ENCODE measurements around the gene GBP1.
"Not testable (repeated sequence)": the region's sequence is repeated elsewhere in the genome, so short reads cannot be mapped to it uniquely, and the experiment has no call there.

GBP1 gene

DNA sequence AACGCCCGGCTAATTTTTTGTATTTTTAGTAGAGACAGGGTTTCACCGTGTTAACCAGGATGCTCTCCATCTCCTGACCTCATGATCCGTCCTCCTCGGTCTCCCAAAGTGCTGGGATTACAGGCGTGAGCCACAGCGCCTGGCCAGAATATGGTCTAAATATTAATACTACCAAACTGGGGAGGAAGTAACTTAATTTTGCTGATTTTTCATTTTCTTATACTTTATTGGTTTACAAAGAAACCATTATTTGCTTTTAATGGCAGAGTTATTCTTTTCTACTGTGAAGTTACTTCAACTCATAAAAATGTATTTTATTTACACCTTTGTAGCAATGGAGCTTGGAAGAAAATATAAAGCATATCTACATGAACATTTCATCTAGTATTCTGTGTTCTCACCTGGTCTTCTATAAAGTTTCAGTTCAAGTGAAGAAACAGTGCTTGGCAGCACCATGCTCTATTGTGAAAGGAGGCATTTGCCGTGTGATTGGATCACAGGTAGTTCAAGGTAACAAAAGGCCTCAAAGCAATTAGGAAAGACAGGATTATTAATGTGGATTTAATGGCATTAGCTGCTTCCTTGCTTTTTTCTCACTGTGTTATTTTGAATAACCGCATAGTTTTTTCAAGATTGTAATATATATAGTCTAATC lies 13.6 kb downstream of the GBP1 start:
- DNase-seq: peak in 1 of 3 experiments; percentile 38

DNA sequence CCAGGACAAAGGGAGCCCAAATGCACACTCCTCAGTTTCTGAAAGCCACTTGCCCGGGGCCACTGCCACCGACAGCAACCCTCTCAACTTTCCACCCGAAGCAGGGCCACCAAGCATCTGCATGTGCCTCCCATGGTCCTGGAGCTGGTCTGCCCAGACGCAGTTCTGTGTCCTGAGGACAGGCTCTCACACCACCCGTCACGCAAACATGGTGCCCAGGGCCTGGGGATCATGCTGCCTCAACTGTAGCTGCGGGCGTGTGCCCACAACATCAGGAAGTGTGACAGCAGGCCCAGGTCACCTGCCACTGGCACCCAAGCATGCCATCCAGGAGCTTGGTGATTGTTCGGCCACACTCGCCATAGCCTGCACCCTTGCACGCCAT lies 14.4 kb downstream of the GBP1 start:
- no peak for DNase-seq

DNA sequence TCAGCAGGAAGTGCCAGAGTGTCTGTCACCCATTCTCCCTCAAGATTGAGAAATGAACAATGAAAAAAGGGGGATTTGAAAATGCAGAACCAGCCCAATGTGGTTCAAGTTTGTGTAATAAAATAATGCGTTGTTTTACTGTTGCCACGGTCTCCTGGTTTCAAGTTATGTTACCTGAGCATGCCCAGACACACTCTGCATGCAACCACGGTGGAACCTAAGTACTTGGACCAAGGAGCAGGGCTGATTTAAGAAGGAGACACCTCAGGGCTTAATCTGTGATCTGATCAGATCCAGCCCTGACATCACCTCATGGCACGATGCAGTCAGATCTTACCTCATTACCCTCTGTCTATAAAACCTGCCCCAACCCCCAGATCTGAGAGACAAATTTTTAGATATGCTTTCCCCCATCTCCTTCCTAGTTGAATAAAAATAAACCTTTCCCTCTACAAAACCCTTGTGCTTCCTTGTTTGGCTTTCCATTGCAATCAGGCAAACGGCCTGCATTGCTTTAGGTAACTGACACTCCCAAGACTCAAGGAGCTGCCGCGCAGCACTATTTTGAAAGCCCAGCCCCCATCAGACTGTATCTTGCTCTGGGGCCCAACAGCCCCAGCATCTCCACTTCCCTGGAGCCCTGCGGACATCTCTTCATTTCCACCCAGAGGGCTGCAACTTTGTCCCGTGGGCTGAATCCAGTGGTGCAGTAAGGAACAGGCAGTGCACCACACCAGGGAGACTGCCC lies 14.9 kb downstream of the GBP1 start:
- not testable (repeated sequence) for DNase-seq

GRCh38 chr1:89049187-89049586 lies 15.8 kb downstream of the GBP1 start:
- not testable (repeated sequence) for DNase-seq

- DNase-seq: no peak
Measured at GRCh38 chr1:89047734-89048133, 17.3 kb downstream of the GBP1 start.

GRCh38 chr1:89046318-89047183 lies 18.5 kb downstream of the GBP1 start:
- not testable (repeated sequence) for DNase-seq

DNA sequence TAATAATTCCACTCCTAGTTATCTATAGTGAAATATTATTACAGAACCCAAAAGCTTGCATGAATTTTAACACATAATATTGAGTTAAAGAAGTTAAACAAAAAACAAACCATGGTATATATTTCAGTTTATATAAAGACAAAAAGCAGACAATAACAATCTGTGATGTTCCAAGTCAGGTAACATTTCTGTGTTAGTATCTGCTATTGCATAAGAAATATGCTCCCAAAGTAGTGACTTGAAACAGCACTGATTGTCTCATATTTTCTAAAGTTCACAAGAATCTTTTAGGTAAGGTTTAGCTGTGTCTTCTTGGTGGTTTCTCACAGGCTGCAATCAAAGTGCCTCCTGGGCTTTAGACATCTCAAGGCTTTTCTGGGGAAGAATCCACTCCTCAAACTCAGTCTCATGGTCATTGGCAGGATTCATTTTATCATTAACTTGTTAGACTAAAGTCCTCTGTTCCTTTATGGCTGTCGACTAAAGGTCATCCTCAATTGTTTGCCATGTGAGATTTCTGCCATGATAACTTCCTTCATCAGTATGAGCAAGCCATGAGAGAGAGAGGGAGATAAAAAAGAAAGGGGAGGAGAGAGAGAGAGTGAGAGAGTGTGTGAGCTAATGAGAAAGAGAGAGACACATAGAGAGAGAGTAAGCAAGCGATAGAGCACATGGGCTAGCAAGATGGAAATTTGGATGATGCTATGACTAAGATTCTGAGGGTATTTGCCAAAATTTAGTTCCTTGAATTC lies 19.9 kb downstream of the GBP1 start:
- no peak for DNase-seq

GRCh38 chr1:89043940-89044339 lies 21.1 kb downstream of the GBP1 start:
- no peak for DNase-seq

- DNase-seq: no peak
Measured at GRCh38 chr1:89042491-89042890, 22.5 kb downstream of the GBP1 start.

DNA sequence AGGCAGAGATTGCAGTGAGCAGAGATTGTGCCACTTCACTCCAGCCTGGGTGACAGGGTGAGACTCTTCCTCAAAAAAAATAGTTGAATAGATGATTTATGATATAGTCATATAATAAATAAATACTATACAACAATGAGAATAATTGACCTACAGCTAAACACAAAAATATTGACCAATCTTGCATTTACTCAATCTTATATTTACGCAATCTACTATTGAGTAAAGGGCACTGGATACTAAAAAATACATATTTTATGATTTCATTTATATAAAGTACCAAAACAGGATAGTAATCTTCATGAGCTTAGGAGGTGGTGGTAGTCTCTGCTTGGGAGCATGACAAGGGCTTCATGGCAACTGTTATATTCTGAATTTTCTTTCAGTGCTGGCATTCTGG lies 23.3 kb downstream of the GBP1 start:
- DNase-seq: no peak

DNA sequence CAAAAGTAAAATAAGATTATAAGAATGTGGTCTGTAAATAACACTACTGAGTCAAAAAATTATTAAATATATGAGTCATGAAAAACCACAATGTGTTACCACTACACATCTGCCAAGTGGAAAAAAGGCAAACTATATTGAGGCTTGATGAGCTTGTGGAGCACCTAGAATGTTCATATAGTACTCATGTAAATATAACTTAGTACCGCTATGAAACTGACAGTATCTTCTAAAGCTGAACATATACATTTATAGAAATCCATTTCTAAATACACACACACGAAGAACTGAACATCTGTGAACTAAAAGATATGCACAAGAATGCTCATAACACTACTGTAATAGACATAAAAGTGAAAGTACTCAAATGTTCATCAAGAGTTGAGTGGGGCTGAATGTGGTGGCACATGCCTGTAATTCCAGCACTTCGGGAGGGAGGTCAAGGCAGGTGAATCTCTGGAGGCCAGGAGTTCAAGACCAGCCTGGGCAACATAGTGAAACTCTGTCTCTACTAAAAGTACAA lies 23.8 kb downstream of the GBP1 start:
- DNase-seq: no peak

- no peak for DNase-seq
Measured at GRCh38 chr1:89040315-89040626, 24.7 kb downstream of the GBP1 start.

DNA sequence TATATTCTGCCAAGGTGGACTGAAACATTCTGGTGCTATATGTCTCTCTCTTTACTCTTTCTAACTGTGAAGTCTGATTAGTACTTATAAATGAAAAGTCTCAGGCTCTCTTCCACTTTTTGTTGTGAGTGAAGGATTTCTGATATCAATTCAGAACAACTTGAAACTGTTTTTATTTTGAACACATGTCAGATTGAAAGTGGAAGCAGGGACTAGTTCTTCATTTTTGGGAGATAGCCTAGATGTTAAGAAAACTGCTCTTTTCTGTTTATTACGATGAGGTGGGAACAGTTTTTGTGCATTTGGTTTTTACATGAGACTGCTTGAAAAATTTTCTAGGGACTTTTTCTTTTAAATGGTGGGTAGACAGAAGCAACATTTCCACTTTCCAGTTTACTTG lies 27.8 kb downstream of the GBP1 start:
- DNase-seq: no peak

DNA sequence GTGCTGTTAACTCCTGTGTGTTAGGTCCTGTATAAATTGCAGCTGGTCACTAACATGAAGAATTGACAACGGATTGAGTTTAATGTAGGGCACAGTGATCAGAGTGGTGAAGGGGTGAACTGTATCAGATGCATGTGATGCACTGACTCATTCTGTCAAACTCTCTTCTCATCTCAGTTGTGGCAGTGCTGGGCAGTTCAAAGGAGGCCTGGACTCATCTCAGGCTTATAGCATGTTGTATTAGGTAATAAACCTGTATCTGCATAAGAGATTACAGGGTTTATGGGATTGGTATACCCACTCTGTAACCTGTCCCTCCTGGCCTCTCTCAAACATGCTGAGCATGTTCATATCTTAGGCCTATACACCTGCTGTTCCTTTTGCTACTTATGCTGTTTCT lies 29.9 kb downstream of the GBP1 start:
- DNase-seq: no peak

GRCh38 chr1:89034004-89034403 lies 31.0 kb downstream of the GBP1 start:
- not testable (repeated sequence) for DNase-seq

GRCh38 chr1:89029051-89029450 lies 36.0 kb downstream of the GBP1 start:
- DNase-seq: not testable (repeated sequence)

- DNase-seq: no peak
Measured at GRCh38 chr1:89025928-89026327, 39.1 kb downstream of the GBP1 start.

GRCh38 chr1:89023026-89023425 lies 42.0 kb downstream of the GBP1 start:
- no peak for DNase-seq

DNA sequence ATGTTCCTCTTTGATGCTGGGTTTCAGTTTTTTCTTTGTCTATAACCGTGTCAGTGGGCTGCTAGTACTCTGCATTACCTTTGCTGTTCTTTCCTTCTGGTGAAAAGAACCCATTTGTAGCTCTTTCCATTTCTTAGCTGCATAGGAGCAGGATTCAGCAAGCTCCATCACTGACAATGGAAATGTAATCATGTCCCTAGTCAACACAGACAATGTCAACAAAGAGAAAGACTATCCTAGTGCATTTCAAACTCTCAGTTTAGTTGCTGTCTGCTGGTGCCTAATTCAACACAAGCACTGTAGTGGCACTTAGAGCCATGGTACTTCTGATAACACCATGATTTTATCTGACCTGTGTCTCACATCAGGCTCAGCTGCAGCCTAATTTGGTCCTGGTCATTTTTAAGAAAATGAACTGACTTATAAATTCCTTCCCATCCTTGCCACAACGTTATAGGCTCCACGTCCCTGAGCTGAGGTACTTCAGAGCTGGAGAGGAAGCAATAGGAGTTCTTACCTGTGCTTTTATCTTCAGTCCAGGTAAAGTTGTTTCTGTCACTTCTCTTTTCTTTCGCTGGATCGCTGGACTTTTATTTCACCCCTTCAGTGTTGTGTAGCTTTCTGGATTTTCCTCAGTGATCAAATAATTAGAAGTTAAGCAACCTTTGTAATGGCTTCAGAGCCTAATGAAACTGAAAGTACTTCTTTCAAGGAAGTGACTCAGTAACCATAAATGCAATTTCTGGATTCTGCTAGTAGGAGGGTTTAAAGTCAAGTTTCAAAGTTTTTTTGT lies 42.6 kb downstream of the GBP1 start, which contains the start of gene GBP3:
TSS of gene GBP3 (minus strand) at position 700 of the 793 bp plus-strand sequence. CDS start 2,145 bp downstream, outside the sequence.
- DNase-seq: peak; percentile 32 to 55 (median 45)

DNA sequence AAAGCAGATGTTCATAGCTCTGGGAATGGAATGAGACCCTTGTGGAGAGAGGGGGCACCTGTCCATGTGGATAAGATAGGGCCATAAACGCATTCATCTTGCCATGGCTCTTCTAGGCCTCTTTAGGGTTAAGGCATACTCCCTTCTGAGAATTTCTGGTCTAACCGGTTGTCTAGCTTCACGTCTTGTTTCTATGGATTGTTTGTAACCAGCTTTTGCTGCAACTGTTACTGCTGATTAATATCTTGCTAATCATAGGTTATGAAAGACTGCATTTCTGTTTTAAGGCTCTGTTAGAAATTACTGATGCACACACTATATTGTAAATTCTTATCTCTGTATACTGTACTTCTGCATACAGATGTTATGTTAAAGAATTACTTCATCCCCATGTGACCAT lies 46.7 kb downstream of the GBP1 start:
- peak in 2 of 3 experiments; percentile 24 to 40 for DNase-seq

- no peak for DNase-seq
Measured at GRCh38 chr1:89008511-89008910, 56.5 kb downstream of the GBP1 start.
